SU-DHL-6 (cell line): ENCODE data around the gene GJA10.

ENCODE experiments used
- H2AFZ ChIP-seq: fragments of 200-600 bp; sonication (generic); 2 replicates; pipeline ENCODE4 v1.6.1; 2014; ENCODE audit warnings: low read depth, mild to moderate bottlenecking, moderate library complexity, mixed read lengths, antibody characterized with exemption, low read length; ENCODE audit not compliant: severe bottlenecking
- H3F3A ChIP-seq: fragments of 200-600 bp; shearing (Covaris generic); 2 replicates; pipeline ENCODE4 v1.6.0; 2016; ENCODE audit warnings: antibody characterized with exemption, mild to moderate bottlenecking; ENCODE audit not compliant: insufficient read depth
- H3K27ac ChIP-seq: fragments of 200-600 bp; sonication (generic); 2 replicates; pipeline ENCODE4 v1.5.1; 2016; ENCODE audit warnings: low read depth, mild to moderate bottlenecking, low read length, moderate library complexity, mixed read lengths
- H3K27me3 ChIP-seq: fragments of 200-600 bp; sonication (generic), shearing (Covaris generic); 2 replicates; pipeline ENCODE4 v1.6.0; 2014; ENCODE audit warnings: mild to moderate bottlenecking, low read length
- H3K36me3 ChIP-seq: fragments of 200-600 bp; sonication (generic); 2 replicates; pipeline ENCODE4 v1.6.1; 2014; ENCODE audit warnings: mild to moderate bottlenecking, low read length, mixed read lengths
- H3K4me2 ChIP-seq: fragments of 300-600, 200-600 bp; shearing (Covaris generic), sonication (generic); 2 replicates; pipeline ENCODE4 v1.6.0; 2014; ENCODE audit warnings: low read length, low read depth, mild to moderate bottlenecking; ENCODE audit not compliant: poor library complexity, severe bottlenecking
- H3K4me3 ChIP-seq: fragments of 200-600 bp; sonication (generic); 2 replicates; pipeline ENCODE4 v1.5.1; 2014; ENCODE audit warnings: antibody characterized with exemption, low read length, mild to moderate bottlenecking, mixed read lengths; ENCODE audit not compliant: insufficient read depth, poor library complexity, severe bottlenecking
- H3K79me2 ChIP-seq: fragments of 200-600 bp; sonication (generic); 2 replicates; pipeline ENCODE4 v1.6.1; 2014; ENCODE audit warnings: mild to moderate bottlenecking, low read length, moderate library complexity; ENCODE audit not compliant: insufficient read depth
- H3K9ac ChIP-seq: fragments of 200-600 bp; sonication (generic); 2 replicates; pipeline ENCODE4 v1.7.0; 2014; ENCODE audit warnings: mild to moderate bottlenecking, low read length
- H3K9me2 ChIP-seq: fragments of 200-600 bp; sonication (generic); replicated peaks from 2 replicates; pipeline ENCODE4 v1.6.1; 2014; ENCODE audit warnings: low read length; ENCODE audit not compliant: insufficient read depth
- H3K9me3 ChIP-seq: fragments of 200-600 bp; sonication (generic); 2 replicates; pipeline ENCODE4 v1.6.1; 2014; ENCODE audit warnings: low read length, mixed read lengths; ENCODE audit not compliant: insufficient read depth
- H4K20me1 ChIP-seq: fragments of 200-600 bp; sonication (generic); 2 replicates; pipeline ENCODE4 v1.6.1; 2014; ENCODE audit warnings: low read depth, mild to moderate bottlenecking, antibody characterized with exemption, low read length, moderate library complexity, mixed read lengths
- EZH2phosphoT487 ChIP-seq: fragments of 200-600 bp; sonication (generic), shearing (Covaris generic); conservative IDR thresholded peaks from 2 replicates; pipeline ENCODE4 v1.6.1; 2018; ENCODE audit warnings: mild to moderate bottlenecking, antibody characterized with exemption, low read length, moderate library complexity, mixed read lengths
- TF ChIP-seq, protein P1 (sequence below): fragments of 200-600 bp; sonication (generic); IDR thresholded peaks from one replicate; pipeline ENCODE4 v1.5.1; 2017; ENCODE audit warnings: antibody characterized with exemption, mild to moderate bottlenecking, low read length, moderate library complexity; ENCODE audit not compliant: insufficient read depth, poor library complexity, severe bottlenecking

The GJA10 gene

DNA sequence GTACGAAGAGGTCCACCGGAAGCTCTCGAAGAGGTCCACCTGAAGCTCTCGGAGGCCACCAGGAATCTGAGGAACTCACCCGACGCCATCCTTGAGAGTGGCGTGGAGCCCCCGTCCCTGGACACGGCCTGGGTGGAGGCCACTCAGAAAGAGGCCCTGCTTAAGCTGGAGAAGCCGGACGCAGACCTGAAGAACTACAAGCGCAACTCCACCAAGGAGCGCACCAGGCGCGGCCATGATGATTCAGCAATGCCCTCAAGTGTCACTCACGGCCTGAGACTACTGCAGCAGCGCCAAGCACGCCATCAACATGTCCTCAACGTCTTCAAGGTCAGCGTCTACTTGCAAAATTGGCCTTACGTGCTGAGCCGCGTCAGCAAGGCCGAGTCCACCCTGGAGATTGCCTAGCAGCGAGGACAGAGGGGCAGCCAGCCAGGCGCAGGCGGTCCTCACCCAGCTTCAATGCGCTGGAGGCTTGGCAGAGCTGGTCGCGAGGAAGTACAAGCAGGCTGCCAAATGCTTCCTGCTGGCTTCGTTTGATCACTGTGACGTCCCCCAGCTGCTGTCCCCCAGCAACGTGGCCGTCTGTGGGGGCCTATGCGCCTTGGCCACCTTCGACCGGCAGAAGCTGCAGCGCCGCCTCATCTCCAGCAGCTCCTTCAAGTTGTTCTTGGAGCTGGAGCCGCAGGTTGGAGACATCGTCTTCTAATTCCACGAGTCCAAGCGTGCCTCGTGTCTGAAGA lies 7.7 kb upstream of the GJA10 start:
- Histone ChIP-seq H3K4me3 (no peak overlapping the region), H3K4me2 (no peak overlapping the region), H3K27ac (no peak overlapping the region), H3K9me3 (no peaks in the 10 kb centered on the region), H3K79me2 (no peaks in the 10 kb centered on the region), H4K20me1 (no peaks in the 10 kb centered on the region), H3K9ac (no peak overlapping the region), H2AFZ (no peak overlapping the region), H3K27me3 (no peaks in the 10 kb centered on the region), H3K36me3 (no peaks in the 10 kb centered on the region), H3F3A (no peaks in the 10 kb centered on the region), H3K9me2 (no peaks in the 10 kb centered on the region)
- TF ChIP-seq, protein P1, sequence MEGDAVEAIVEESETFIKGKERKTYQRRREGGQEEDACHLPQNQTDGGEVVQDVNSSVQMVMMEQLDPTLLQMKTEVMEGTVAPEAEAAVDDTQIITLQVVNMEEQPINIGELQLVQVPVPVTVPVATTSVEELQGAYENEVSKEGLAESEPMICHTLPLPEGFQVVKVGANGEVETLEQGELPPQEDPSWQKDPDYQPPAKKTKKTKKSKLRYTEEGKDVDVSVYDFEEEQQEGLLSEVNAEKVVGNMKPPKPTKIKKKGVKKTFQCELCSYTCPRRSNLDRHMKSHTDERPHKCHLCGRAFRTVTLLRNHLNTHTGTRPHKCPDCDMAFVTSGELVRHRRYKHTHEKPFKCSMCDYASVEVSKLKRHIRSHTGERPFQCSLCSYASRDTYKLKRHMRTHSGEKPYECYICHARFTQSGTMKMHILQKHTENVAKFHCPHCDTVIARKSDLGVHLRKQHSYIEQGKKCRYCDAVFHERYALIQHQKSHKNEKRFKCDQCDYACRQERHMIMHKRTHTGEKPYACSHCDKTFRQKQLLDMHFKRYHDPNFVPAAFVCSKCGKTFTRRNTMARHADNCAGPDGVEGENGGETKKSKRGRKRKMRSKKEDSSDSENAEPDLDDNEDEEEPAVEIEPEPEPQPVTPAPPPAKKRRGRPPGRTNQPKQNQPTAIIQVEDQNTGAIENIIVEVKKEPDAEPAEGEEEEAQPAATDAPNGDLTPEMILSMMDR, result no peak
- TF ChIP-seq EZH2phosphoT487, result no peak

DNA sequence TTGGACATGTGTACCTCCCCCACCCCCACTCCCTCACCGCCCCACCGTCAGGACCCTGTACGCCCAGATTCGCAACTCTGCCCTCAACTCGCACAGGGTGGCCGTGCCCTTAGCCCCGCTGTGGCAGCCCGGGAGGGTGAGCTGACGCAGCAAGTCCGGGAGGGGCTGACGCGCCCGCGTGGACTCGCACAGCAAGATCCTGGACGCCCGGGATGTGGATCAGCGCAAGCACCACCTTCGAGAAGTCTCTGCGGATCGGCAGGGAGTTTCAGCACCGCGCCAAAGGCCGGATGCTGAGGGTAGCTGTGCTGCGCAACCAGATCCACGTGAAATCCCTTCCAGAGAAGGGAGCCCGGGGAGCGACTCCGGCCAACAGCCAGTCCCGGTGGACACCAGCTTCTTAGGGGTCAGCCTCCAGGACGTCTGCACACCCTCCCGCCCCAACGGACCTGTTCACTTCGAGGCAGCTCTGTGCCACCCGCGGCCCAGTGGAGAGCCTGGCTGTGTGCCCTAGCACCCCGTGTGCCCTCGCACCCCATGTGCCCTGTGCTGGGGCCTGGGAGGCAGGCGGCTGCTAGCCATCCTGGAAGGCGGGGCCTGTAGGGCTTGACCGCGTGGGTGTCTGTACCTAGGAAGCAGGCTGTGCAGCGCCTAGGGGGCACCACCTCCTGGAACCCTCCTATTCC lies 6.7 kb upstream of the GJA10 start:
- H3K9me3 ChIP-seq, result no peaks in the 10 kb centered on the region
- H3F3A ChIP-seq, result no peaks in the 10 kb centered on the region
- no peaks in the 10 kb centered on the region for H3K27me3 ChIP-seq
- H3K27ac ChIP-seq, result no peak overlapping the region
- no peaks in the 10 kb centered on the region for H3K79me2 ChIP-seq
- H3K4me3 ChIP-seq, result no peak overlapping the region
- no peaks in the 10 kb centered on the region for H4K20me1 ChIP-seq
- no peaks in the 10 kb centered on the region for H3K9me2 ChIP-seq
- TF ChIP-seq EZH2phosphoT487, result no peak
- TF ChIP-seq, protein P1, result no peak
- no peak overlapping the region for H2AFZ ChIP-seq
- H3K36me3 ChIP-seq, result no peaks in the 10 kb centered on the region
- no peak overlapping the region for H3K9ac ChIP-seq
- H3K4me2 ChIP-seq, result no peak overlapping the region

DNA sequence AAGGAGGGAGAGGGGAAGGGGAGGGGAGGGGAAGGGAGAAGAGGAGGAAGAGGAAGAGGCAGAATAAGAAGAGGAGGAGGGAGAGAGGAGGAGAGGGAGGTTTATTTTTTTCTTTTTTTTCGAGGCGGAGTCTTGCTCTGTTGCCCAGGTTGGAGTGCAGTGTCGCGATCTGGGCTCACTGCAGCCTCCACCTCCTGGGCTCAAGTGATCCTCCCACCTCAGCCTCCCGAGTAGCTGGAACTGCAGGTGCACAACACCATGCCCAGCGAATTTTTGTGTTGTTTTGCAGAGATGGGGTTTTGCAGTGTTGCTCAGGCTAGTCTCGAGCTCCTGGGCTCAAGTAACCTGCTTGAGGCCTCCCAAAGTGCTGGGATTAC lies 6.1 kb upstream of the GJA10 start:
- Histone ChIP-seq H4K20me1 (no peaks in the 10 kb centered on the region), H3K9ac (no peak overlapping the region), H3K36me3 (no peaks in the 10 kb centered on the region), H3K9me3 (no peaks in the 10 kb centered on the region), H3K4me3 (no peak overlapping the region), H3K27me3 (no peaks in the 10 kb centered on the region), H3F3A (no peaks in the 10 kb centered on the region), H2AFZ (no peak overlapping the region), H3K27ac (no peak overlapping the region), H3K9me2 (no peaks in the 10 kb centered on the region), H3K4me2 (no peak overlapping the region), H3K79me2 (no peaks in the 10 kb centered on the region)
- TF ChIP-seq, protein P1, result no peak
- TF ChIP-seq EZH2phosphoT487, result no peak
